Endothelial cell of umbilical vein (primary cell): ENCODE data around the gene DMD. TPM values are rescaled to one million over a fixed set of nuclear protein-coding genes. Genes with fewer than 3 reads are reported as not detected.

ENCODE experiments used
- BruUV-seq: library from RNA; stranded (reverse); fragments of 400-500 nt; replicated peaks from 2 replicates; lab custom pipeline; 2021; lab: Mats Ljungman, UMichigan
- CTCF ChIA-PET: fragments of 300-600, 350-600 bp; sonication (Branson Sonifier 250); formaldehyde crosslinking; loops from one replicate; lab custom pipeline; 2021; ENCODE audit warnings: antibody characterized with exemption, inconsistent platforms; lab: Charles Lee
- POLR2A ChIA-PET: fragments of 300-600, 350-600 bp; sonication (Branson Sonifier 250); formaldehyde crosslinking; loops from one replicate; lab custom pipeline; 2021; ENCODE audit warnings: antibody characterized with exemption, inconsistent platforms; lab: Charles Lee
- DNase-seq: peaks from one replicate; pipeline ENCODE4 v3.0.0-alpha.2; 2011; ENCODE audit warnings: low read depth, low spot score
- FAIRE-seq: peaks from 2 replicates; lab custom pipeline; 2011; peaks lifted over from hg19 to GRCh38; lab: Jason Lieb, UNC
- H2AFZ ChIP-seq: 2 replicates; pipeline ENCODE4 v1.6.0; 2012; ENCODE audit warnings: low read depth, low read length, control low read depth, inconsistent platforms
- H3K27ac ChIP-seq: 2 replicates; pipeline ENCODE4 v1.5.1; 2011; ENCODE audit warnings: low read depth, mild to moderate bottlenecking, control low read depth, low read length, moderate library complexity; ENCODE audit not compliant: insufficient read depth
- H3K27me3 ChIP-seq, 2 experiments: 2 replicates each; pipeline versions ENCODE4 v1.6.0 to v1.6.1; 2011; ENCODE audit warnings: low read length in 2 of 2, mixed read lengths in 1 of 2; ENCODE audit not compliant: control insufficient read depth in 2 of 2, insufficient read depth in 2 of 2
- H3K36me3 ChIP-seq, 2 experiments: 2 replicates in 1 of 2; 3 replicates in 1 of 2; pipeline ENCODE4 v1.5.1; 2011; ENCODE audit warnings: low read length in 2 of 2, mild to moderate bottlenecking in 1 of 2, moderate library complexity in 1 of 2; ENCODE audit not compliant: control insufficient read depth in 2 of 2, insufficient read depth in 2 of 2; ENCODE audit errors: extremely low read depth in 1 of 2
- H3K4me1 ChIP-seq: 3 replicates; pipeline ENCODE4 v1.5.1; 2011; ENCODE audit warnings: mild to moderate bottlenecking, low read length; ENCODE audit not compliant: control insufficient read depth, insufficient read depth; ENCODE audit errors: extremely low read depth
- H3K4me2 ChIP-seq: 2 replicates; pipeline ENCODE4 v1.6.1; 2011; ENCODE audit warnings: low read length, control low read depth, mixed read lengths; ENCODE audit not compliant: insufficient read depth
- H3K4me3 ChIP-seq, 3 experiments: fragments of 200-600 bp in 1 of 3; sonication (generic), shearing (Covaris generic) in 1 of 3; replicated peaks in 1 of 3; 2 replicates each; pipeline ENCODE4 v1.5.1; 2011 to 2016; ENCODE audit warnings: control low read depth in 3 of 3, low read length in 3 of 3, mild to moderate bottlenecking in 2 of 3, inconsistent platforms in 1 of 3, low read depth in 1 of 3, moderate library complexity in 1 of 3; ENCODE audit not compliant: insufficient read depth in 1 of 3
- H3K79me2 ChIP-seq: 2 replicates; pipeline ENCODE4 v1.6.0; 2012; ENCODE audit warnings: low read length, inconsistent platforms; ENCODE audit not compliant: control insufficient read depth, insufficient read depth
- H3K9ac ChIP-seq: replicated peaks from 2 replicates; pipeline ENCODE3; 2011; ENCODE audit warnings: low read length, control low read depth; ENCODE audit not compliant: insufficient read depth; ENCODE audit errors: extremely low read depth
- H3K9me1 ChIP-seq: replicated peaks from 3 replicates; pipeline ENCODE4 v1.6.0; 2011; ENCODE audit warnings: mild to moderate bottlenecking, low read length; ENCODE audit not compliant: control insufficient read depth, insufficient read depth; ENCODE audit errors: extremely low read depth
- H3K9me3 ChIP-seq: replicated peaks from 2 replicates; pipeline ENCODE4 v1.5.1; 2012; ENCODE audit warnings: low read length, inconsistent platforms; ENCODE audit not compliant: control insufficient read depth, insufficient read depth
- H4K20me1 ChIP-seq: replicated peaks from 2 replicates; pipeline ENCODE3; 2011; ENCODE audit warnings: mild to moderate bottlenecking, low read length; ENCODE audit not compliant: control insufficient read depth, insufficient read depth; ENCODE audit errors: extremely low read depth
- GATA2 ChIP-seq: IDR thresholded peaks from 2 replicates; pipeline ENCODE4 v1.7.0; 2011; ENCODE audit warnings: low read depth, mild to moderate bottlenecking, moderate library complexity, mixed read lengths, low read length; ENCODE audit not compliant: insufficient read length, insufficient read depth
- POLR2A ChIP-seq: IDR thresholded peaks from 2 replicates; pipeline ENCODE4 v1.6.1; 2012; ENCODE audit warnings: low read depth, mild to moderate bottlenecking, control low read depth, low read length
- dilution Hi-C: fragments of 300-500 bp; cut with MboI; formaldehyde crosslinking; loops from one replicate; pipeline ENCODE4 v1.15.0; 2019; ENCODE audit warnings: low sequenced_read_pairs; ENCODE audit not compliant: extremely low pct_ligation_motif_present
- intact Hi-C: fragments of 100-400 bp; cut with micrococcal nuclease; formaldehyde crosslinking; loops from one replicate; pipeline ENCODE4 v1.10.0; 2022
- polyA plus RNA-seq, 4 experiments: library from polyadenylated mRNA; depleted of rRNA in 3 of 4; stranded (reverse) in 3 of 4; unstranded in 1 of 4; fragments of >200 nt; gene quantifications; 2 replicates each; pipeline versions ENCODE4 v1.2.1 to v1.2.3, GENCODE V29; 2011 to 2012; ENCODE audit warnings: missing spikeins in 1 of 4
- total RNA-seq: library from RNA; stranded (reverse); gene quantifications from 2 replicates; pipeline ENCODE4 v1.2.3, GENCODE V29; 2021
- TF ChIP-seq, protein P1 (sequence below), 2 donors: IDR thresholded peaks; 1 replicate in 1 of 2; 2 replicates in 1 of 2; pipeline ENCODE4 v1.5.1; 2011; ENCODE audit warnings: low read length in 2 of 2, mild to moderate bottlenecking in 2 of 2, moderate library complexity in 2 of 2, control low read depth in 1 of 2, inconsistent platforms in 1 of 2, low read depth in 1 of 2; ENCODE audit not compliant: insufficient read depth in 1 of 2; ENCODE audit errors: extremely low read depth in 1 of 2

The DMD gene
- total and polyA plus RNA-seq, 2 donors (not counting 3 experiments of a cell fraction or from before 2014, with no cell fraction given): 7.3 to 9.0 TPM

DNA sequence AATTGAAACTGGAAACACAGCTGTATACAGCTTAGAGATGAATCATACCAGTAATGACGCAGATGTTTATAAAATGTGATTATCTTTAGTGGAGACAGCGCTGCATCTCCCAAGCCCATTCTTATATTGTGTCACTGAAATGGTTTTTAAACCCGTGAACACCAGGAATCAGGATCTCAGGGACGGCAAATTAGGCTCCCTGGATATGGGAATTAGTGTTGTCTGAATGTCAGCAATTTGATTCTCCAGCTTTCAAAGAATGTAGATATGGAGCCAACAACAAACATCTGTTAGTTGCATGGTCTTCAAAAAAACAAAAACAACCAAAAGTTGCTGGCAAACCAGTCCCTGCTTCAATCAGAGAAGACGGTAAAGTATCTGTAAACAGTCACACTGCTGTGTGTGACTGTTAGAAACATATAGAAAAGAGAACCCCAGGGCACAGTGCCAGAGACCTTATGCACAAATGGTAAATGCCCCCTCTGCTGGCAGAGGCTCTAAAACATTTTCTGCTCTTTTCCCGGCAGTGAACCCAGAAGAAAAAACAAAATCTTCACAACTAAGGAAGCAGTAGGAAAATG lies 1787.7 kb downstream of the DMD start:
- dilution Hi-C loops (no loop called here), intact Hi-C loops (loop anchor here (1.0 to 5.0 kb wide), 4 partner anchors 156 to 384 kb away; no protein-coding TSS in a partner anchor)
- Histone ChIP-seq H3K4me3 (no peak overlapping the region), H3K9me3 (no peaks in the 10 kb centered on the region), H3K4me1 (no peaks in the 10 kb centered on the region), H3K27ac (no peak overlapping the region), H4K20me1 (no peaks in the 10 kb centered on the region), H3K4me2 (no peak overlapping the region), H3K79me2 (no peaks in the 10 kb centered on the region), H2AFZ (no peak overlapping the region), H3K9ac (no peak overlapping the region), H3K36me3 (no peaks in the 10 kb centered on the region), H3K9me1 (no peaks in the 10 kb centered on the region), H3K27me3 (no peaks in the 10 kb centered on the region)
- BruUV-seq: no TSS peak
- ChIA-PET CTCF (interaction anchor here (0.7 to 7.1 kb wide), 11 partner anchors 18 to 452 kb away, joined by 3 to 66 read pairs (median 3); no protein-coding TSS in a partner anchor), POLR2A (no interaction called here)
- peak; percentile 66 for FAIRE-seq
- TF ChIP-seq, protein P1, sequence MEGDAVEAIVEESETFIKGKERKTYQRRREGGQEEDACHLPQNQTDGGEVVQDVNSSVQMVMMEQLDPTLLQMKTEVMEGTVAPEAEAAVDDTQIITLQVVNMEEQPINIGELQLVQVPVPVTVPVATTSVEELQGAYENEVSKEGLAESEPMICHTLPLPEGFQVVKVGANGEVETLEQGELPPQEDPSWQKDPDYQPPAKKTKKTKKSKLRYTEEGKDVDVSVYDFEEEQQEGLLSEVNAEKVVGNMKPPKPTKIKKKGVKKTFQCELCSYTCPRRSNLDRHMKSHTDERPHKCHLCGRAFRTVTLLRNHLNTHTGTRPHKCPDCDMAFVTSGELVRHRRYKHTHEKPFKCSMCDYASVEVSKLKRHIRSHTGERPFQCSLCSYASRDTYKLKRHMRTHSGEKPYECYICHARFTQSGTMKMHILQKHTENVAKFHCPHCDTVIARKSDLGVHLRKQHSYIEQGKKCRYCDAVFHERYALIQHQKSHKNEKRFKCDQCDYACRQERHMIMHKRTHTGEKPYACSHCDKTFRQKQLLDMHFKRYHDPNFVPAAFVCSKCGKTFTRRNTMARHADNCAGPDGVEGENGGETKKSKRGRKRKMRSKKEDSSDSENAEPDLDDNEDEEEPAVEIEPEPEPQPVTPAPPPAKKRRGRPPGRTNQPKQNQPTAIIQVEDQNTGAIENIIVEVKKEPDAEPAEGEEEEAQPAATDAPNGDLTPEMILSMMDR (IDR thresholded peaks at IDR 0.05; ENCODE audit: extremely low read depth in 1 of 2, insufficient read depth in 1 of 2, low read depth in 1 of 2, low read length in 2 of 2): peak; percentile 33 to 42
- no peak for TF ChIP-seq GATA2
- DNase-seq: peak; percentile 44

DNA sequence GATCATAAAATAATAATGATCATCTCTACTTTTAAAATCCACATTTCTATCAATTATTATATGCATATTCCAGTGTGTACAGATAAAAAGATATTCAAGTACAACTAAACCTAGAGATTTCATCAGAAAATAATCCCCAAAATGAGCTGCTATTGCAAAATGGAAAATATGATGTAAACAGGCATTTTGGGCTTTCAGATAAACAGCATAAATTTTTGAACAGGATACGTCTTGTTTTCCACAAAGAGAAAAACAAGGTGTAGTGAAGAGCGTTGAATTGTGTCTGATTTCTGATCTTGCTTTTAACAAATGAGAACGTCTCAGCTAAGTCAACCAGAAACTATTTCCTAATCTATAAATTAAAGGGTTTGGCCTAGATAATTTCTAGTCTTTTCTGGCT lies 1789.9 kb downstream of the DMD start:
- dilution Hi-C loops (no loop called here), intact Hi-C loops (loop anchor here (5.0 kb wide), 1 partner anchor 154 kb away; no protein-coding TSS in a partner anchor)
- H3K36me3 ChIP-seq: no peaks in the 10 kb centered on the region
- no TSS peak for BruUV-seq
- DNase-seq: no peak
- TF ChIP-seq POLR2A: no peak
- H3K4me3 ChIP-seq: no peak overlapping the region
- POLR2A ChIA-PET: no interaction called here
- H3K9me1 ChIP-seq: no peaks in the 10 kb centered on the region
- no peaks in the 10 kb centered on the region for H3K79me2 ChIP-seq
- no peaks in the 10 kb centered on the region for H3K4me1 ChIP-seq
- CTCF ChIA-PET: interaction anchor here (7.1 kb wide), 1 partner anchor 383 kb away, joined by 66 read pairs; no protein-coding TSS in a partner anchor
- H3K9me3 ChIP-seq: no peaks in the 10 kb centered on the region
- H4K20me1 ChIP-seq: no peaks in the 10 kb centered on the region
- no peak overlapping the region for H3K9ac ChIP-seq
- no peak overlapping the region for H2AFZ ChIP-seq
- H3K27ac ChIP-seq: no peak overlapping the region
- H3K27me3 ChIP-seq: no peaks in the 10 kb centered on the region
- FAIRE-seq: no peak
- H3K4me2 ChIP-seq: no peak overlapping the region
